Heart left ventricle (tissue), 16 donors: ENCODE measurements around the gene IGF1R. TPM values are rescaled to one million over a fixed set of nuclear protein-coding genes. Genes with fewer than 3 reads are reported as not detected.
A peak's percentile ranks its signal among the peaks of the same experiment; 100 is the strongest.

Experiments
- ATAC-seq, 4 donors: fragments of 200-7000 bp; cut with Tn5 transposase; one replicate each; pipeline ENCODE4 v1.9.1; 2020 to 2022; ENCODE audit warnings: moderate library complexity in 4 of 4, mild to moderate bottlenecking in 3 of 4, moderate number of reproducible peaks in 1 of 4
- DNase-seq, 5 donors: peaks; one replicate each; pipeline ENCODE4 v3.0.0-alpha.2; 2020
- H3K27ac ChIP-seq, 12 donors: fragments of 200-600 bp; sonication (generic) in 4 of 12; one replicate each; pipeline versions ENCODE4 v1.5.0 to v1.8.0; 2016 to 2022; ENCODE audit warnings: mild to moderate bottlenecking in 2 of 12
- H3K27me3 ChIP-seq, 9 donors: fragments of 200-600 bp; sonication (generic) in 2 of 9; one replicate each; pipeline versions ENCODE4 v1.5.1 to v1.8.0; 2016 to 2022; ENCODE audit warnings: mild to moderate bottlenecking in 3 of 9
- H3K36me3 ChIP-seq, 9 donors: fragments of 200-600 bp; sonication (generic) in 2 of 9; one replicate each; pipeline versions ENCODE4 v1.5.0 to v1.8.0; 2018 to 2022; ENCODE audit warnings: mild to moderate bottlenecking in 2 of 9
- H3K4me1 ChIP-seq, 12 donors: fragments of 200-600 bp; sonication (generic) in 4 of 12; one replicate each; pipeline versions ENCODE4 v1.5.0 to v1.8.0; 2016 to 2022; ENCODE audit warnings: mild to moderate bottlenecking in 3 of 12
- H3K4me3 ChIP-seq, 12 donors: fragments of 200-600 bp; sonication (generic) in 4 of 12; one replicate each; pipeline versions ENCODE4 v1.5.0 to v1.8.0; 2017 to 2022; ENCODE audit warnings: mild to moderate bottlenecking in 9 of 12, moderate library complexity in 4 of 12
- H3K9me3 ChIP-seq, 12 donors: fragments of 200-600 bp; sonication (generic) in 4 of 12; one replicate each; pipeline versions ENCODE4 v1.5.0 to v1.8.0; 2016 to 2022; ENCODE audit warnings: mild to moderate bottlenecking in 1 of 12
- POLR2A ChIP-seq, 2 donors: fragments of 450-650 bp; IDR thresholded peaks; one replicate each; pipeline ENCODE4 v1.6.1; 2017; ENCODE audit warnings: antibody characterized with exemption in 2 of 2, mild to moderate bottlenecking in 2 of 2, moderate library complexity in 2 of 2
- WGBS, 4 donors: extraction: QIAGEN DNeasy Blood & Tissue Kit in 2 of 4; methylation state at CpG; one replicate each; pipeline versions ENCODE4 v1.1.5 to v1.1.7; 2013 to 2018; 5-methylcytosine and 5-hydroxymethylcytosine counted together
- intact Hi-C, 10 donors: fragments of 100-400 bp; cut with DNase I; formaldehyde crosslinking; loops; one replicate each; pipeline versions ENCODE4 v1.11.1 to v1.14.2; 2022
- polyA plus RNA-seq, 2 donors: library from polyadenylated mRNA; stranded (reverse); fragments of 200-250 nt; gene quantifications; one replicate each; pipeline ENCODE4 v1.2.3, GENCODE V29; 2013
- total RNA-seq, 9 donors: library from RNA; depleted of rRNA in 2 of 9; stranded (reverse); fragments of >200 nt in 2 of 9; fragmentation: NEBNext Ultra II Directional in 3 of 9; extraction: Animal tissue kit (Norgen Biotek cat#: 25700) in 3 of 9; gene quantifications; one replicate each; pipeline versions ENCODE4 v1.1.0 to v1.2.4, GENCODE V29; 2016 to 2023
- TF ChIP-seq, protein P1 (sequence below), 12 donors: fragments of 200-600 bp; sonication (generic) in 4 of 12; IDR thresholded peaks; one replicate each; pipeline versions ENCODE4 v1.5.0 to v1.8.0; 2018 to 2022; ENCODE audit warnings: antibody characterized with exemption in 12 of 12, mild to moderate bottlenecking in 5 of 12
- donor health status: ischemic (EF 13 %, LVEDD 7.1; RV severe dilation, severe dysfunction).
- donor health status: healthy with polysubstance abuse.
- donor health status: DM: no; HTN: yes; CAD: no.
- donor health status: DM: no; HTN: no; CAD: no.
- donor health status: ischemic (EF 25% LVEDD 6.9; RV normal size, moderate dysfunction).
- donor health status: ischemic (EF 25% LVEDD 5.7; RV mildly dilated, moderate dysfunction).
- donor health status: healthy.
- donor health status: DM: yes; HTN: yes; CAD: no.
- donor health status: ischemic (EF 35%, LVEDD 5.7; RV mildly dilated, moderate dysfunction).
- donor health status: nonischemic (EF 11% LVEDD 7.7; RV severe dilation, severe dysfunction).
- donor health status: DM: yes; HTN: yes; CAD: no.
- donor health status: PGD.
- donor health status: ischemic (EF 29% LVEDD 5.4; RV normal size, mild dysfunction).
- donor health status: nonischemic (EF 23%, LVEDD 6.1; RV moderate dilation, normal function).

IGF1R gene
- total and polyA plus RNA-seq, 11 donors: 7.4 to 93.1 (median 40.5) TPM

DNA sequence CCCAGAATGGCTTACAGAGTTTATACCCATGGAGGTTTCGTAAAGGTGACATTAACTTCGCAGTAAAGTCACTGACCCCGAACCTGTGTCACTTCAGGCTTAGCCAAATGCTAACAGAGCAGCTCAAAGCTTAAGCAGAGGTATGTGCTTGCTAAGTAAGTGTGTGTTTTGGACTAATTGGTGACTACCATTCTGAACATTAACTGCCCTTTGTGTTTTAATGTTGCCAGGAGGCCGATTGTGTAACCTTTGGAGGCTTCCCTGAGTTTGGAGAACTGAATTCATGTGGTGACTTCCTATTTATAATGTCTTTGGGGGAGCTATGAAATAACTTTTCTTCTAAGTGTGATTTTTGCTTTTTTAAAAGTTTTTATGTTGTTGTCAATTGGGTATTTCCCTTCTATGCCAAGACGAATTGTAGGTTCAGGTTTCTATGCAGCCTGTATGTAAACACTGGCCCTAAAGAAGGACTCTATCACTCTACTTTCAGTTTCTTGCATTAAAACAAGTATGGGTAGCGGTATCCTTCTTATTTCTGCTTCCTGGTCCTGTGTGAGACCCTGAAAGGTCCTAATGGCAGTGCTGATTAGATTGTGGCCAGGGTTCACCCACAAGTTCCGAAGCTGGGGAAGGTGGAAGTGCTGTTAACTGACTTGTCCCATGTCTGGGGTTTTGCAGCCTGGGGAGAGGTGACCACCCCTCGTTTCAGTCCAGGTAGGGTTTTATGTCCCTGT, 86.3 kb downstream of the IGF1R start:
- H3K4me1 ChIP-seq: peaks cover 0 to 93% (median 54%) of the 10 kb centered on the region in 12 donors
- WGBS, 4 donors: 63 to 78% (median 75%) methylated on average over 7 to 8 of the region's 8 CpGs
- no peaks in the 10 kb centered on the region for H3K9me3 ChIP-seq
- DNase-seq: no peak
- no peak for TF ChIP-seq POLR2A (IDR thresholded peaks at IDR 0.05)
- TF ChIP-seq, protein P1, sequence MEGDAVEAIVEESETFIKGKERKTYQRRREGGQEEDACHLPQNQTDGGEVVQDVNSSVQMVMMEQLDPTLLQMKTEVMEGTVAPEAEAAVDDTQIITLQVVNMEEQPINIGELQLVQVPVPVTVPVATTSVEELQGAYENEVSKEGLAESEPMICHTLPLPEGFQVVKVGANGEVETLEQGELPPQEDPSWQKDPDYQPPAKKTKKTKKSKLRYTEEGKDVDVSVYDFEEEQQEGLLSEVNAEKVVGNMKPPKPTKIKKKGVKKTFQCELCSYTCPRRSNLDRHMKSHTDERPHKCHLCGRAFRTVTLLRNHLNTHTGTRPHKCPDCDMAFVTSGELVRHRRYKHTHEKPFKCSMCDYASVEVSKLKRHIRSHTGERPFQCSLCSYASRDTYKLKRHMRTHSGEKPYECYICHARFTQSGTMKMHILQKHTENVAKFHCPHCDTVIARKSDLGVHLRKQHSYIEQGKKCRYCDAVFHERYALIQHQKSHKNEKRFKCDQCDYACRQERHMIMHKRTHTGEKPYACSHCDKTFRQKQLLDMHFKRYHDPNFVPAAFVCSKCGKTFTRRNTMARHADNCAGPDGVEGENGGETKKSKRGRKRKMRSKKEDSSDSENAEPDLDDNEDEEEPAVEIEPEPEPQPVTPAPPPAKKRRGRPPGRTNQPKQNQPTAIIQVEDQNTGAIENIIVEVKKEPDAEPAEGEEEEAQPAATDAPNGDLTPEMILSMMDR (IDR thresholded peaks at IDR 0.05): no peak
- no peak overlapping the region for H3K4me3 ChIP-seq
- no peaks in the 10 kb centered on the region for H3K27me3 ChIP-seq
- ATAC-seq: peak in 1 of 4 donors; percentile 12
- intact Hi-C loops: loop anchor here in 3 of 10 donors (5.0 to 10.0 kb wide), 3 partner anchors 43 to 82 kb away; no protein-coding TSS in a partner anchor
- H3K36me3 ChIP-seq: no peaks in the 10 kb centered on the region
- H3K27ac ChIP-seq: peak overlapping the region in 9 of 12 donors; percentile 6 to 73 (median 38)

DNA sequence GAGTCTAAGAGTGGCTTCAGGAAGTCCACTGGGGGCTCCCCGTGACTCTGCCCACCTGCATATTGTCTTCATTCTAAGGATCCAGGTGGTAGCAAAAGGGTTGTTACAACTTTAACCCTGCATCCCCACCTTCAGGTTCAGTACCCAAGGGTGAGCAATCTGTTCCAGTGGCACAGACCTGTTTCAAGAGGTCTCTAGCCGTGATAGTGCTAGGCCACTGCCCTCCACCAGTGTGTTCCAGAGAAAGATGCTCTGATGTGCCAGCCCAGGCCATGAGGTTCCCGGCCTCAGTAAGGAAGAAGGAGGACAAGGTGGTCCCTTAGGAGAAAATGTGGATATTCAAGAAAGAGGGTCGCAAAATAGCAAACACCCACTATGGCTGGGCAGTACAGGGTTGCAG, 87.0 kb downstream of the IGF1R start:
- H3K36me3 ChIP-seq: no peaks in the 10 kb centered on the region
- no peaks in the 10 kb centered on the region for H3K27me3 ChIP-seq
- H3K4me3 ChIP-seq: no peak overlapping the region
- no peaks in the 10 kb centered on the region for H3K9me3 ChIP-seq
- H3K4me1 ChIP-seq: peaks cover 0 to 87% (median 49%) of the 10 kb centered on the region in 12 donors
- 85 to 88% (median 86%) methylated on average over 4 of the region's 4 CpGs for WGBS, 4 donors
- DNase-seq (no peak), ATAC-seq (no peak)
- H3K27ac ChIP-seq: peak overlapping the region in 6 of 12 donors; percentile 21 to 73 (median 54)
- intact Hi-C loops: loop anchor here in 2 of 10 donors (5.0 to 10.0 kb wide), 2 partner anchors 42 to 81 kb away; no protein-coding TSS in a partner anchor
- no peak for TF ChIP-seq POLR2A (IDR thresholded peaks at IDR 0.05)
- TF ChIP-seq, protein P1 (IDR thresholded peaks at IDR 0.05): no peak

GRCh38 chr15:98735895-98736617, 87.7 kb downstream of the IGF1R start:
- Histone ChIP-seq H3K4me3 (no peak overlapping the region), H3K36me3 (no peaks in the 10 kb centered on the region), H3K27ac (peak overlapping the region in 2 of 12 donors; percentile 61 to 73), H3K9me3 (no peaks in the 10 kb centered on the region), H3K4me1 (peaks cover 0 to 80% (median 45%) of the 10 kb centered on the region in 12 donors), H3K27me3 (no peaks in the 10 kb centered on the region)
- intact Hi-C loops: loop anchor here in 2 of 10 donors (5.0 to 10.0 kb wide), 2 partner anchors 41 to 81 kb away; no protein-coding TSS in a partner anchor
- DNase-seq: no peak
- WGBS, 4 donors: 75 to 85% (median 76%) methylated on average over 4 of the region's 4 CpGs
- TF ChIP-seq, protein P1 (IDR thresholded peaks at IDR 0.05): no peak
- TF ChIP-seq POLR2A (IDR thresholded peaks at IDR 0.05): no peak
- ATAC-seq: no peak

DNA sequence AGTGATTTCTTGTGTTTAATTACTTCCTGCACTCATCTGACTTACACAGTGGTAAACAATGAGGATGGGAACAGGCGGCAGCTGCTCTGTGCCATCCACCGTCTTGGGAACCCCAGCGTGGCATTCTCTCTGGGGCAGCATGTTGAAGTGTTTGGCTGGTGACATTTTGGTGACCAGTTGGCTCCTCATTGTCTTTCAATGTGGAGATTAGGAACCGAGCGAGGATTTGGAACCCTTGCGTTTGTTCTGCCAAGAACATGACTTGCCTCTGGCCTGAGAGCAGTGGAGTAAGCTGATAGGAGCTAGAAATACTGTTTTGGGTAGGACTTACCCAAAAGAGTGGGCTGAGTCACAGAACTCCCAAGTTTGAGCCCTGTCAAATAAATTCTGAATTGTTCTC, 88.8 kb downstream of the IGF1R start:
- no peak for DNase-seq
- Histone ChIP-seq H3K27me3 (no peaks in the 10 kb centered on the region), H3K36me3 (no peaks in the 10 kb centered on the region), H3K9me3 (no peaks in the 10 kb centered on the region), H3K27ac (peak overlapping the region in 7 of 12 donors; percentile 1 to 62 (median 31)), H3K4me3 (no peak overlapping the region), H3K4me1 (peaks cover 0 to 80% (median 36%) of the 10 kb centered on the region in 12 donors)
- intact Hi-C loops: loop anchor here in 2 of 10 donors (5.0 to 10.0 kb wide), 2 partner anchors 40 to 82 kb away; no protein-coding TSS in a partner anchor
- no peak for TF ChIP-seq POLR2A (IDR thresholded peaks at IDR 0.05)
- TF ChIP-seq, protein P1 (IDR thresholded peaks at IDR 0.05): no peak
- WGBS, 4 donors: 61 to 76% (median 66%) methylated on average over 6 of the region's 6 CpGs
- ATAC-seq: peak; percentile 8 to 56 (median 41)
